HEK293 (cell line): ENCODE results near the gene OR5B12.

Experiments used
- CTCF ChIA-PET: fragments of 350-600 bp; formaldehyde crosslinking; extraction: SDS; loops from one replicate; lab custom pipeline; 2021; ENCODE audit warnings: antibody characterized with exemption; lab: Yijun Ruan, JAX
- POLR2A ChIA-PET: fragments of 300-600 bp; formaldehyde crosslinking; extraction: SDS; loops from one replicate; lab custom pipeline; 2020; ENCODE audit warnings: antibody characterized with exemption, inconsistent platforms; lab: Yijun Ruan, JAX
- H3K27ac ChIP-seq: fragments of 200-500 bp; sonication (Bioruptor generic); 2 replicates; pipeline ENCODE4 v1.5.1; 2014; ENCODE audit warnings: low read depth, low read length, control low read depth, inconsistent platforms; ENCODE audit errors: extremely low read depth
- H3K36me3 ChIP-seq, 2 experiments: fragments of 200-500 bp in 1 of 2; sonication (Bioruptor generic) in 1 of 2; 1 replicate in 1 of 2; 2 replicates in 1 of 2; pipeline ENCODE4 v1.5.1; 2014 to 2017; ENCODE audit warnings: inconsistent platforms in 2 of 2, low read length in 2 of 2; ENCODE audit not compliant: control insufficient read depth in 2 of 2, insufficient read depth in 1 of 2
- H3K4me1 ChIP-seq: fragments of 200-500 bp; sonication (Bioruptor generic); 2 replicates; pipeline ENCODE4 v1.5.1; 2014; ENCODE audit warnings: mild to moderate bottlenecking, low read length, inconsistent platforms; ENCODE audit not compliant: control insufficient read depth, insufficient read depth
- H3K4me3 ChIP-seq: 2 replicates; pipeline ENCODE4 v1.5.1; 2011; ENCODE audit warnings: low read depth, mild to moderate bottlenecking, control low read depth, low read length, moderate library complexity
- H3K9me3 ChIP-seq: fragments of 200-500 bp; sonication (Bioruptor generic); 2 replicates; pipeline ENCODE4 v1.5.1; 2014; ENCODE audit warnings: low read depth, low read length, inconsistent platforms; ENCODE audit not compliant: control insufficient read depth, insufficient read depth
- BCL11A ChIP-seq: fragments of 450-650 bp; formaldehyde crosslinking; IDR thresholded peaks from 2 replicates; pipeline ENCODE4 v1.5.1; 2016; ENCODE audit warnings: low read depth, missing biosample characterization, missing genetic modification characterization
- KLF17 ChIP-seq: fragments of 450-650 bp; formaldehyde crosslinking; IDR thresholded peaks from 2 replicates; pipeline ENCODE4 v1.5.1; 2016; ENCODE audit warnings: missing biosample characterization, missing genetic modification characterization
- MZF1 ChIP-seq: fragments of 450-650 bp; formaldehyde crosslinking; IDR thresholded peaks from 2 replicates; pipeline ENCODE4 v1.5.1; 2017; ENCODE audit warnings: missing biosample characterization, missing genetic modification characterization, borderline replicate concordance
- PRDM6 ChIP-seq: fragments of 450-650 bp; formaldehyde crosslinking; IDR thresholded peaks from 2 replicates; pipeline ENCODE4 v1.5.1; 2017; ENCODE audit warnings: missing biosample characterization, missing genetic modification characterization
- TSHZ1 ChIP-seq: fragments of 450-650 bp; formaldehyde crosslinking; IDR thresholded peaks from 2 replicates; pipeline ENCODE4 v1.5.1; 2016; ENCODE audit warnings: missing biosample characterization, missing genetic modification characterization, borderline replicate concordance
- ZNF121 ChIP-seq: fragments of 450-650 bp; formaldehyde crosslinking; IDR thresholded peaks from 2 replicates; pipeline ENCODE4 v1.5.1; 2016; ENCODE audit warnings: missing biosample characterization, missing genetic modification characterization
- ZNF324 ChIP-seq: fragments of 450-650 bp; formaldehyde crosslinking; IDR thresholded peaks from 2 replicates; pipeline ENCODE4 v1.5.1; 2016; ENCODE audit warnings: missing biosample characterization, missing genetic modification characterization
- ZNF335 ChIP-seq: fragments of 450-650 bp; formaldehyde crosslinking; conservative IDR thresholded peaks from 2 replicates; pipeline ENCODE4 v1.5.1; 2016; ENCODE audit warnings: missing biosample characterization, missing genetic modification characterization
- ZNF488 ChIP-seq: fragments of 450-650 bp; formaldehyde crosslinking; IDR thresholded peaks from 2 replicates; pipeline ENCODE4 v1.5.1; 2016; ENCODE audit warnings: missing biosample characterization, missing genetic modification characterization
- ZNF529 ChIP-seq: fragments of 450-650 bp; formaldehyde crosslinking; IDR thresholded peaks from 2 replicates; pipeline ENCODE4 v1.5.1; 2017; ENCODE audit warnings: missing genetic modification characterization, missing biosample characterization; ENCODE audit not compliant: insufficient replicate concordance
- ZNF561 ChIP-seq: fragments of 450-650 bp; IDR thresholded peaks from 2 replicates; pipeline ENCODE4 v1.5.1; 2018; ENCODE audit warnings: missing biosample characterization, missing genetic modification characterization, borderline replicate concordance
- ZNF747 ChIP-seq: fragments of 450-650 bp; formaldehyde crosslinking; IDR thresholded peaks from 2 replicates; pipeline ENCODE4 v1.5.1; 2016; ENCODE audit warnings: missing biosample characterization, missing genetic modification characterization
- ZNF776 ChIP-seq: fragments of 450-650 bp; formaldehyde crosslinking; IDR thresholded peaks from 2 replicates; pipeline ENCODE4 v1.5.0; 2017; ENCODE audit warnings: missing biosample characterization, missing genetic modification characterization, borderline replicate concordance

OR5B12 gene

GRCh38 chr11:58444300-58444699 lies 2.3 kb upstream of the OR5B12 start (continued):
- no peak for TF ChIP-seq ZNF747 (tag by site-specific recombination)

- CTCF ChIA-PET = interaction anchor here (0.6 kb wide), 1 partner anchor 1068 kb away, joined by 6 read pairs; no protein-coding TSS in a partner anchor
- H3K4me3 ChIP-seq = no peak overlapping the region
These were observed 3.5 kb downstream of the OR5B12 start for GRCh38 chr11:58438486-58438885.

GRCh38 chr11:58434217-58434616 lies 7.8 kb downstream of the OR5B12 start:
- TF ChIP-seq ZNF529 (tag by site-specific recombination) (no peak), BCL11A (tag by site-specific recombination) (no peak), PRDM6 (tag by site-specific recombination) (no peak), ZNF121 (tag by site-specific recombination) (no peak), KLF17 (no peak), ZNF488 (tag by site-specific recombination) (no peak), ZNF335 (no peak), ZNF776 (tag by site-specific recombination) (no peak), ZNF561 (tag by site-specific recombination) (no peak), MZF1 (tag by site-specific recombination) (no peak), ZNF324 (tag by site-specific recombination) (no peak)
- ChIA-PET CTCF (no interaction called here), POLR2A (no interaction called here)
- Histone ChIP-seq H3K4me3 (no peak overlapping the region), H3K4me1 (no peaks in the 10 kb centered on the region), H3K9me3 (no peaks in the 10 kb centered on the region), H3K36me3 (no peaks in the 10 kb centered on the region), H3K27ac (no peak overlapping the region)

More at GRCh38 chr11:58438486-58438885, 3.5 kb downstream of the OR5B12 start:
- POLR2A ChIA-PET = no interaction called here
- Histone ChIP-seq H3K9me3 (no peaks in the 10 kb centered on the region), H3K27ac (no peak overlapping the region), H3K36me3 (no peaks in the 10 kb centered on the region), H3K4me1 (no peaks in the 10 kb centered on the region)
- TF ChIP-seq TSHZ1 (tag by site-specific recombination) = no peak
